PC-9 (cell line): ENCODE data around the gene FCGBP. TPM values are rescaled to one million over a fixed set of nuclear protein-coding genes. Genes with fewer than 3 reads are reported as not detected.

ENCODE experiments used
- total RNA-seq: library from RNA; stranded (reverse); gene quantifications from 2 replicates; pipeline ENCODE4 v1.2.3, GENCODE V29; 2021

Gene FCGBP
- total RNA-seq, 1 experiment from 2014 or later, result 5.8 TPM

Other genes starting within 250 kb of the FCGBP start
- gene LGALS14, start 230.2 kb downstream of the FCGBP start, total RNA-seq, result not detected in 2 replicates
- gene CLC, start 196.6 kb downstream of the FCGBP start, total RNA-seq, result not detected in 2 replicates
- not detected in 2 replicates for gene LEUTX, start 155.8 kb downstream of the FCGBP start, total RNA-seq
- 29.9 and 39.5 TPM in 2 replicates for gene DYRK1B, start 100.5 kb downstream of the FCGBP start, total RNA-seq
- gene FBL, start 88.3 kb downstream of the FCGBP start, total RNA-seq, result 437 and 498 TPM in 2 replicates
- 82.8 and 110 TPM in 2 replicates for gene PSMC4, start 36.5 kb upstream of the FCGBP start, total RNA-seq
- gene ZNF546, start 62.4 kb upstream of the FCGBP start, total RNA-seq, result 1.9 and 3.6 TPM in 2 replicates
- gene ZNF780B, start 121.6 kb upstream of the FCGBP start, total RNA-seq, result 13.1 and 20.0 TPM in 2 replicates
- gene ZNF780A, start 156.3 kb upstream of the FCGBP start, total RNA-seq, result 14.6 and 15.5 TPM in 2 replicates